CD4-positive, alpha-beta T cell treated with Interleukin-15 for 4 hours (primary cell): ENCODE data around the gene DENND1A.

Experiments
- DNase-seq: peaks from one replicate; pipeline ENCODE4 v3.0.0-alpha.2; 2020; ENCODE audit warnings: low spot score

Gene DENND1A

GRCh38 chr9:123614306-123615263, 315.3 kb downstream of the DENND1A start:
- DNase-seq, result no peak

DNA sequence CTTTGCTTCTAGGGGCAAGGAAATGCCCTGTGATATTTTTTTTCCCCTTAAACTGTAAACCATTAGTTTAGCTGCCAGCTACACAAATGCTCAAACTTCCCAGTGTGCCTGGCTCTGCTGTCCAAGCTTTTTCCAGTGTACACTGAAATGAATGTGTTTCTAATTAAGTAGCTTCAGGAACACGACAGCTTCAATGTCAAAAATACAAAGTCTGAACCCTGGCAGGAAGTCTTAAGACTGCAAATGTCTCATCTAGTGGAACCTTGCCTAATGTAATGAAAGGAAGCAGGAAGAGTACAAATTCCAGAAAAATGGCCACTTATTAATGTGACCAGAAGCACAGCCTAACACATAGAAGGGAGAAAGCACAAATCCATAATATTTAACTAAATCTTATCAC, 318.7 kb downstream of the DENND1A start:
- DNase-seq, result no peak

GRCh38 chr9:123609844-123610243, 320.1 kb downstream of the DENND1A start:
- no peak for DNase-seq

DNA sequence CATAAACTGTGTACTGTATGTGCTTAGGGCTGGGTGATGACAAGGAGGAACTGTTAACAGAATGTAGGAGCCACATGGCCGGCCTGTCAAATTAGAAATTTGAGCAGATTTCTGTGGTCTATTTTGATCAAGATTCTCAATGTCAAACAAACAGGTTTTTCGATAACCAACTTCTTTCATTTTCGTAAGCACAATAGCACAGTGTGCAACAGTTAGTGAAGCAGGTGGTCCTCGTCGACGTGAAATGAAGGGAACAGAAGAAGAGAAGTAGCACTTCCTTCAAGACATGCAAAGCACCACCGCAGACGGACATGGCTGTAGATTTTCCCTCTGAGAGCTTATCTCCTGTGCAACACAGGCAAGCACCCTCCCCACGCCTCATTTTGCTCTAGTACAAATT, 321.8 kb downstream of the DENND1A start:
- DNase-seq, result no peak

- no peak for DNase-seq
Measured at GRCh38 chr9:123607479-123607878, 322.4 kb downstream of the DENND1A start.

GRCh38 chr9:123606141-123606540, 323.8 kb downstream of the DENND1A start:
- no peak for DNase-seq

DNA sequence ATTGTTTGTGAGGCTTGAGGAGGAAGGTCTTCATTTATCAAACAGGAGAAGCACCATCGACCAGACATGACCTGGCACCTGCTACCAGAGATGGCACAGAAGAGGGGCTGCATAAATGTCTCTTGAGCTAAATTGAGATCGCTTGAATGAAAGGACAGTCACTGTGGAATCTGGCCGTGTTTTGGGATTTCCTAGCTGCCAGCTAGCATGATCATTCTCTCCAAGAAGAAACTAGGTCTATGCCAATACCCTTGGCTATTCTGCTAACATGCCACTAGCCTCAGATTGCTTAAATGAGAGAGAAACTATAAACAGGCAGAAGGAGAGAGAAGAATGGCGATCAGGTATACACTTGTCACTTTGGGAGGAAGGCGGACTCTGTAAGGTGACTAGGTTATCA, 324.6 kb downstream of the DENND1A start:
- no peak for DNase-seq

GRCh38 chr9:123604861-123605260, 325.1 kb downstream of the DENND1A start:
- DNase-seq, result no peak

- no peak for DNase-seq
Measured at GRCh38 chr9:123601828-123602227, 328.1 kb downstream of the DENND1A start.

- DNase-seq, result no peak
Measured at GRCh38 chr9:123599781-123600180, 330.1 kb downstream of the DENND1A start.

DNA sequence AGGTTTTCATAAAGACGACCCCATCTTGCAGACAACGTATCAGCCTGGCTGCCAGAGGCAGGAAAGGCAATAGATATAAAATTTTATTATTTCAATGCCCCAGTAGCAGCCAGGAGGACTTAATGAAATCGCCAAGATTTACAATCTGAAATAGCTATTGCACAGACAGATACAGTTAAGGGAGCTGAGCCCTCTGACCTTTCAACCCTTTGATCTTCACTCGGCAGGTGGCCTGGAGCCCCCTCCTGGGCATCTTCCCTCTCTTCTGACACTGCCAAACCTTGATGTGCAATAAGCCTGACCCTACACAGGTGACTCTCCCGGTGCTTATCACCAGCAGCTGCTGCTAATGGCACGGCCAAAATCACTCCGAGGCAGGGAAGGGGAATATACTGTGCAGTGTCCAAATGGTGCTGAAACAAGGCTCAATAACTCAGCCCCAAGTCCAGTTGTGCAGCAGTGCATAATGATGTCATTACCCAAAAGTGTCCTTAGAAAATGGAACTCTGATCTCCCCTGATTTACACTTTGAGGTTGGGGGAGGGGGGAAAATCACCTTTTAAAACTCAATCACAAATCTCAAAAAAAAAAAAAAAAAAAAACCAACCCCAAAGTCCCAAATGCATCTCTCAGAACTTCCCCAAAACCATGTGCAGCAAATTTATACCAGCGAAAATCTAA, 331.9 kb downstream of the DENND1A start:
- DNase-seq, result no peak

DNA sequence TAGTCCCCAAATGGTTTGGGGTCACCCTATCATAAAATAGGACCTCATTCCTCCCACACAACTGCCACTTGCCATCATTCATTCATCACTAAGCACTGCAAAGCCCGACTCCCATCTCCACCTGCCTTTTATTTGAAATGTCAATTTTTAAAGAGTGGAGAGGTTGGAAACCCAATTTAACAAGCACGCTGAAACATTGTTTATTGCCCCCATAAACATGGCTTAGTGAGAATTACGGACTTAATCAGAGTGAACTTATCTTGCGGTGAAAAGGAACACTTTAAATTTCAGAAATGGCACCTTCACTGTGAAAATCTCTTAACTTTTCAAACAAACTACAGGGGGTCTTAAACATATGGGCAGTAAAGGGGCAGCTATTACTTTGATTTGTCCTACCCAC, 332.9 kb downstream of the DENND1A start:
- no peak for DNase-seq

DNA sequence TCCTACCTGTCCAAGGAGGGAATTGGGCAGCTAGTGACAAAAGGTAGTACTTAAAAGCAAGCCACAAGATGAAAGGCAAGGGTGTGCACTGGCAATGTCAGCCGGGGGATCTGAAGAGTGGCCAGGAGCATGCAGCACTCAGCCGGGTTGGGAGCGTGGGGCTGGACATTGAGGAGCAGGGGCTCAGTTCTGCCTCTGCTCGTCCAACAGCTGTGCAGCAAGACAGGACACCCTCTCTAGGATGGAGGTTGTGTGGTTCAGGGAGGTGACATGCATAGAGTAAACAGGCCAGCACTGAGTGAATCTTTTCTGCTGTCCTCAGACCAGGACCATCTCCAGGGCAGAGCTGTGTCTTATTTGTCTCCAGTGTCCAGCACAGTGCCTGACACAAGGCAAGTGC, 338.6 kb downstream of the DENND1A start:
- no peak for DNase-seq

DNA sequence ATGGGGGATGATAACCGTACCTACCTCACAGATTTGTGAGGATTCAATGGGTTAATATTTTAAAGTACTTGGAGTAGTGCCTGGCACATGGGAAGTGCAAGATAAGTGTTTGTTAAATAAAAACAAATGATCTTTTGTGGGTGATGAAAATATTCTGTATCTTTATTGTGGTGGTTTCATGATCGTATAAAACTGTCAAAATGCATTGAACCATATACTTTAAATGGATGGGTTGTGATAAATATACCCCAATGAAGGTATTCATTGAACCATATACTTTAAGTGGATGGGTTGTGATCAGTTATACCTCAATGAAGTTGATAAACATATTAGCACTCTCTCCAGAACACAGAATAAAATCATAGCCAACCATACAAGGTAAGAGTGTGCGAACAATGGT, 339.4 kb downstream of the DENND1A start:
- no peak for DNase-seq

- no peak for DNase-seq
Measured at GRCh38 chr9:123589361-123590239, 340.3 kb downstream of the DENND1A start.

GRCh38 chr9:123586275-123586674, 343.7 kb downstream of the DENND1A start:
- DNase-seq, result no peak

DNA sequence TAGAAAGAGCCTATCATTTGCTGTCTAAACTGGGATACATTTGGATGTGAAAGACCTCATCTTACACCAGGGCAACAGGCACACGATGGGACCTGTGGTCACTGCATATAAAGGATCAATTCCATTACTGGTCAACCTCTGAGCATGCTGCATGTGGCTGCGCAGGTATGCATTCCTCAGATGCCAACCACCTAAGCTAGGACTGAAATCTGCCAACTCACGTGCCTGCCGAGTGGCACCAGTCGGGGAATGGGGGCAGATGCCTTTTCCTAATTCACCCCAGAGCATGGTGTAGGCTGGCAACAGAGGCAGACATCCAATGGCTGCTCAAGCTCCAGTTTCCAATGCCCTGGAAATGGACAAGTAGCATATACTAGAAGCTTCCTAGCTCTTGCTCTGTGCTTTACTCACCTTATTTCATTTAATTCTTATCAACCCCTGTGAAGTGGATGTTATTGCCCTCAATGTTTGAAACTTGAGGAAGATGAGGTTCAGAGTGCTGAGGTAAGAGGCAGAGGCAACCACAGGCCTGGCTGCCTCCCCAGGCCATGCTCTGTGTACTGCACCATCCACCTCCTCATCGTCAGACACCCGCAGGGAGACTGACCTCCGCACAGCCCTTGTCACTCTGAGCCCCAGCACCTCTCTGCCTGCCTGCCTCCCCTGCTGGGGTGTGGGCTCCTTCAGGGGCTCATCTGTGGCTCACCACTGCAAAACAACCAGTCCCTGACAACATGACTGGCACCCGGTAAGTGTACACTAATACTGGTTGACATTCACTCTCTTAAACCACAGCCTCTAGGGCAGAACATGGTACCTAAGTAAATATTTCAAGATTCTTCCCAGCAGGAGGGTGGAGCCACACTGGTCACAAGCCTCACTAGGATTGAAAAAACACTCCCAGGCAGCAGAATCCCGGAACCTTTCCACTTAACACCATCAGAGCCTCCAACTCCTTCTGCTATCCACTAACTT, 345.4 kb downstream of the DENND1A start:
- no peak for DNase-seq

GRCh38 chr9:123583646-123584045, 346.3 kb downstream of the DENND1A start:
- DNase-seq, result no peak

DNA sequence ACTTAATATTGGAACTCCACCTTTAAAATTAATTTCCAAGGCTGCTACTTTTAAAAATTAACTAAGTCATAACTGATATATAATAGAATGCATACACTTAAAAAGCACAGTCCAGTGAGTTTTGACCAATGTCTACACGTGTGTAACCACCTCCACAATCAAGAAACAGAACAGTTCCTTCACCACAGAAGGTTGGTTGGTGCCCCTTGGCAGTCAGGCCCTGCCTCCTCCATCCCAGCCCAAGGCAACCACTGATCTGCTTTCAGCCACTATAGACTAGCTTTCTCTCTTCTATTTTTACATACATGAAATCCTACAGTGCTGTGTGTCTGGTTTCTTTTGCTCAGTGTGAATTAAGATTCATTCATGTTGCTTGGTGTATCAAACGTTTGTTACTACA, 358.7 kb downstream of the DENND1A start:
- DNase-seq, result no peak

GRCh38 chr9:123568691-123569688, 360.9 kb downstream of the DENND1A start:
- DNase-seq, result no peak
